ENCODE results near the gene REP15.

REP15 gene

DNA sequence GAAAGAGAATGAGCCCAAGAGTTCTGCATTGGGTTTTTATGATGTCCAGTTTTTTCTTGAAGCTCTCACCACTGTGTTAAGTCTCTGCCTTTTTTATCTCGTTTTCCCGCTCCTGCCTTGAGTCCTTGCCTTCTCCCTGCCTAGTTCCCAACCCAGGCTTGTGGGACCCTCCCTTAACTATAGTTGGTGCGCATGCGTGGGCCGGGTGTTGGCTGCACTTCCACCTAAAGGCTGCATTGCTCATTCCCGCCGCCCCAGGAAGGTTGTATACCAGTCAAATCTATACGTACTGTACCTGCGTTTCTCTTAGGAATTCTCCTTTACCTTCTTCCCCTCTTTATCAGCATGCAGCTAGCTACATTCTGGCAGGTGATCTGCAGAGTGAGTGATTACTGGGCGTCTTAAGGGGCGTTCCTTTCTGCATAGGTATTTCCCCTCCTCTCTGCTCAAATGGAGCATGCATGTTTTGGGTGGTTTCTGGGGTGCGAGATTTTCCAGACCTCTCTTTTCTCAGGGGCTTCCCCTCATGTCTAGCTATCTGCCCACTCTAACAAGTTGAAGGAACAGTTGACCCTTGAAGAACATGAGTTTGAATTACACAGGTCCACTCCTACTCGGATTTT, 6.6 kb upstream of the REP15 start:
- Histone ChIP-seq H3K79me2 (ENCODE audit: insufficient read depth, low read length) (no peaks in the 10 kb centered on the region), H3K9ac (ENCODE audit: low read length) (no peak overlapping the region), H3K27ac (ENCODE audit: low read depth, low read length) (no peak overlapping the region), H3K27me3 (ENCODE audit: low read length) (no peaks in the 10 kb centered on the region), H3K4me3 (ENCODE audit: insufficient read depth, low read length, poor library complexity, severe bottlenecking) (no peak overlapping the region), H3K36me3 (ENCODE audit: low read length) (no peaks in the 10 kb centered on the region), H2AFZ (ENCODE audit: low read depth, low read length, severe bottlenecking) (no peak overlapping the region), H3F3A (ENCODE audit: insufficient read depth) (no peaks in the 10 kb centered on the region), H3K9me3 (ENCODE audit: insufficient read depth, low read length) (no peaks in the 10 kb centered on the region), H3K4me2 (ENCODE audit: low read depth, low read length, poor library complexity, severe bottlenecking) (no peak overlapping the region), H3K9me2 (replicated peaks; ENCODE audit: insufficient read depth, low read length) (no peaks in the 10 kb centered on the region), H4K20me1 (ENCODE audit: low read depth, low read length) (no peaks in the 10 kb centered on the region)
- TF ChIP-seq, protein P1, sequence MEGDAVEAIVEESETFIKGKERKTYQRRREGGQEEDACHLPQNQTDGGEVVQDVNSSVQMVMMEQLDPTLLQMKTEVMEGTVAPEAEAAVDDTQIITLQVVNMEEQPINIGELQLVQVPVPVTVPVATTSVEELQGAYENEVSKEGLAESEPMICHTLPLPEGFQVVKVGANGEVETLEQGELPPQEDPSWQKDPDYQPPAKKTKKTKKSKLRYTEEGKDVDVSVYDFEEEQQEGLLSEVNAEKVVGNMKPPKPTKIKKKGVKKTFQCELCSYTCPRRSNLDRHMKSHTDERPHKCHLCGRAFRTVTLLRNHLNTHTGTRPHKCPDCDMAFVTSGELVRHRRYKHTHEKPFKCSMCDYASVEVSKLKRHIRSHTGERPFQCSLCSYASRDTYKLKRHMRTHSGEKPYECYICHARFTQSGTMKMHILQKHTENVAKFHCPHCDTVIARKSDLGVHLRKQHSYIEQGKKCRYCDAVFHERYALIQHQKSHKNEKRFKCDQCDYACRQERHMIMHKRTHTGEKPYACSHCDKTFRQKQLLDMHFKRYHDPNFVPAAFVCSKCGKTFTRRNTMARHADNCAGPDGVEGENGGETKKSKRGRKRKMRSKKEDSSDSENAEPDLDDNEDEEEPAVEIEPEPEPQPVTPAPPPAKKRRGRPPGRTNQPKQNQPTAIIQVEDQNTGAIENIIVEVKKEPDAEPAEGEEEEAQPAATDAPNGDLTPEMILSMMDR (IDR thresholded peaks at IDR 0.05; ENCODE audit: insufficient read depth, low read length, poor library complexity, severe bottlenecking) = no peak
- TF ChIP-seq EZH2phosphoT487 (conservative IDR thresholded peaks at IDR 0.05; ENCODE audit: low read length) = no peak

DNA sequence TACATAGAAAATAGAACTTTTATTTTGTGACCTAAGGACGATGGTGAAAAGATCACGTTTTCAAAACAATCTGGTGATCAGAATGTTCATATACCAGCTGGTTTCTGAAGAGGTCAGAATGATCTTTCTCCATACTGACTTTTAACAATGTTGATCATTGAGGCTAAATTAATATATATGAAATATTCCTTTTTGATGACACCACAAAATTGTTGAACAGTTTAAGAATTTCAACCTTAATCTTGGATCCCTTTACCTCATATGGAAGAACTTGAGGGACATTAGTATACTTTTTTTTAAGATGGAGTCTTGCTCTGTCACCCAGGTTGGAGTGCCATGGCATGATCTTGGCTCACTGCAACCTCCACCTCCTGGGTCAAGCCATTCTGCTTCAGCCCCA, 2.8 kb upstream of the REP15 start:
- Histone ChIP-seq H3K9me2 (replicated peaks; ENCODE audit: insufficient read depth, low read length) (no peaks in the 10 kb centered on the region), H4K20me1 (ENCODE audit: low read depth, low read length) (no peaks in the 10 kb centered on the region), H3K9me3 (ENCODE audit: insufficient read depth, low read length) (no peaks in the 10 kb centered on the region), H2AFZ (ENCODE audit: low read depth, low read length, severe bottlenecking) (no peak overlapping the region), H3K9ac (ENCODE audit: low read length) (no peak overlapping the region), H3K4me2 (ENCODE audit: low read depth, low read length, poor library complexity, severe bottlenecking) (no peak overlapping the region), H3K36me3 (ENCODE audit: low read length) (no peaks in the 10 kb centered on the region), H3F3A (ENCODE audit: insufficient read depth) (no peaks in the 10 kb centered on the region), H3K27ac (ENCODE audit: low read depth, low read length) (no peak overlapping the region), H3K27me3 (ENCODE audit: low read length) (no peaks in the 10 kb centered on the region), H3K4me3 (ENCODE audit: insufficient read depth, low read length, poor library complexity, severe bottlenecking) (no peak overlapping the region), H3K79me2 (ENCODE audit: insufficient read depth, low read length) (no peaks in the 10 kb centered on the region)
- TF ChIP-seq, protein P1 (IDR thresholded peaks at IDR 0.05; ENCODE audit: insufficient read depth, low read length, poor library complexity, severe bottlenecking) = no peak
- TF ChIP-seq EZH2phosphoT487 (conservative IDR thresholded peaks at IDR 0.05; ENCODE audit: low read length) = no peak

DNA sequence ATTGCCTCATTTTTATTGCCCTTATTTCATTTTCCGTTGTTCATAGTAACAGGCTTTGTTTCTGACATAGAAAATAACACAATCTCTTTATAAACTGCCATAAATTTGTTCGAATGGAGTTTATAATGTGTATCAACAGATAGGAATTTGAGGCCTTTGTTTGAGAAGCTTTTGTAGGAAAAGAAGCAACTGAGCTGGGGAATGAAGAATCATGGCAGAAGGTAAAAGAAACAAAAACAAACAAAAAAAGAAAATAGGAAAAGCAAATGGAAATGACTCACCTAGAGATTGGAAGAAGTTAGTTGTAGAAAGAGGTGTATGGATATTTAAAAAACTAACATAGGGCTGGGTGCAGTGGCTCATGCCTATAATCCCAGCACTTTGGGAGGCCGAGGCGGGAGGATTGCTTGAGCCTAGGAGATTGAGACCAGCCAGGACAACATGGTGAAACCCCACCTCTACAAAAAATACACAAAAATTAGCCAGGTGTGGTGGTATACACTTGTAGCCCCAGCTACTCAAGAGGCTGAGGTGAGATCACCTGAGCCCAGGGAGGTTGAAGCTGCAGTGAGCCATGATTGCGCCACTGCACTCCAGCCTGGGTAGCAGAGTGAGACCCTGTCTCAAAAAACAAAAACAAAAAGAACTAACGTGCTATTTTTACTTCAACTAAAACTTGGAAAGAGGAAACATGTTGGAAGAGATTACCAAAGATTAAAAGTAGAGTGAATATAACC, 523 bp upstream of the REP15 start:
- no peak overlapping the region for H3K27ac ChIP-seq (ENCODE audit: low read depth, low read length)

More for the DNA sequence above, 523 bp upstream of the REP15 start:
- Histone ChIP-seq H3K4me3 (ENCODE audit: insufficient read depth, low read length, poor library complexity, severe bottlenecking) (no peak overlapping the region), H3K27me3 (ENCODE audit: low read length) (no peaks in the 10 kb centered on the region), H3F3A (ENCODE audit: insufficient read depth) (no peaks in the 10 kb centered on the region), H4K20me1 (ENCODE audit: low read depth, low read length) (no peaks in the 10 kb centered on the region), H3K79me2 (ENCODE audit: insufficient read depth, low read length) (no peaks in the 10 kb centered on the region), H3K9me2 (replicated peaks; ENCODE audit: insufficient read depth, low read length) (no peaks in the 10 kb centered on the region), H3K4me2 (ENCODE audit: low read depth, low read length, poor library complexity, severe bottlenecking) (no peak overlapping the region), H2AFZ (ENCODE audit: low read depth, low read length, severe bottlenecking) (no peak overlapping the region), H3K9me3 (ENCODE audit: insufficient read depth, low read length) (no peaks in the 10 kb centered on the region), H3K9ac (ENCODE audit: low read length) (no peak overlapping the region), H3K36me3 (ENCODE audit: low read length) (no peaks in the 10 kb centered on the region)
- TF ChIP-seq EZH2phosphoT487 (conservative IDR thresholded peaks at IDR 0.05; ENCODE audit: low read length) = no peak

Data from SU-DHL-6 (cell line).